ENCODE results near the gene SORBS1. TPM values are rescaled to one million over a fixed set of nuclear protein-coding genes. Genes with fewer than 3 reads are reported as not detected.

SORBS1 gene
- total and polyA plus RNA-seq, 9 of the 15 experiments (the other 6 are each of a cell fraction or from before 2014, with no cell fraction given), result 2.0 to 13.3 (median 6.5) TPM

DNA sequence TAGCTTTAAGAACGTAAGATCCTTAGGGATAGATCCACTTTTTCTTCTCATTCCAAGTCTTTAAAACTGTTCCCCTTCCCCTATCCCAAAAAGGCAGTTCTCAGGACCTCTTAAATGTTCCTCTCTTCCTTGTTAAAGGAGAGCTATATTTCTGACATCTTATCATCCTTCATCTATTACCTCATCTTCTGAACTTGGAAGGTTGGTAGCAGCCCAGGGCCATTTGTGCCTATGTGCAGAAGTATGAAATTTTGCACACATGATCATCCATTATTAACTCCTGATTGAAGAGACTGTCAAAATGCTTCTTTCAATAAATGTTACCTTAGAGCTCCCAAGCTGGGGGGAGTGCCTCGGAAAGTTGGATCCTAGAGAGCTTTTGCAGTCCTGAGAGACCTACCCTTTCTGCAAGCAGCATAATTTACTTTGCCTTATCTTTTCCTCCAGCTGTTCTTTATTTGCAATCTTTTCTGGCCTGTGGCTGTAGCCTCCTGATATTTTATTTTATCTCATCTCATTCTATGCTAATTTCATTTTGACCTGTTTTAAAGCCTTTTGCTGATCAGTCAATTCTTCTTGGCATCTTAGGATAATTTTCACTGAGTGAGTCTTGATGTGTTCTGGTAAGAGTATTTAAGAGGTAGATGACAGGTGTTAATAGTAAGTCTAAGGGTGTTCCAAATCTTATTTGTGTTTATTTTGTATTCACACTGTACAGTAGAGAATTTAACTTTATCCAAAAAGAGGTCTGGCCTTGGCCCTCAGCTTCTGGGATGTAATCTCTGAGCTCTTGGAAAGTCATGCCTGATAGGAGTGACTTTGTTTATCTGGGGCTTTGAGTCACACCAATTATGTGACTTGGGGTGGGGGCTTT lies 135.3 kb downstream of the SORBS1 start (continued):
- TF ChIP-seq, protein P1, sequence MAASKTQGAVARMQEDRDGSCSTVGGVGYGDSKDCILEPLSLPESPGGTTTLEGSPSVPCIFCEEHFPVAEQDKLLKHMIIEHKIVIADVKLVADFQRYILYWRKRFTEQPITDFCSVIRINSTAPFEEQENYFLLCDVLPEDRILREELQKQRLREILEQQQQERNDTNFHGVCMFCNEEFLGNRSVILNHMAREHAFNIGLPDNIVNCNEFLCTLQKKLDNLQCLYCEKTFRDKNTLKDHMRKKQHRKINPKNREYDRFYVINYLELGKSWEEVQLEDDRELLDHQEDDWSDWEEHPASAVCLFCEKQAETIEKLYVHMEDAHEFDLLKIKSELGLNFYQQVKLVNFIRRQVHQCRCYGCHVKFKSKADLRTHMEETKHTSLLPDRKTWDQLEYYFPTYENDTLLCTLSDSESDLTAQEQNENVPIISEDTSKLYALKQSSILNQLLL (CRISPR knock-in tag; IDR thresholded peaks at IDR 0.05; ENCODE audit: borderline replicate concordance), result no peak
- TF ChIP-seq KLF10 (CRISPR knock-in tag; IDR thresholded peaks at IDR 0.05) (no peak), CAMTA2 (CRISPR knock-in tag; conservative IDR thresholded peaks at IDR 0.05) (no peak), CBFA2T2 (conservative IDR thresholded peaks at IDR 0.05) (peak; percentile 86), MCM2 (IDR thresholded peaks at IDR 0.05; ENCODE audit: low read depth) (no peak), FOXJ3 (CRISPR knock-in tag; IDR thresholded peaks at IDR 0.05) (no peak), SOX6 (IDR thresholded peaks at IDR 0.05) (peak; percentile 96), ZNF143 (CRISPR knock-in tag; IDR thresholded peaks at IDR 0.05) (no peak), ZNF23 (CRISPR knock-in tag; IDR thresholded peaks at IDR 0.05) (no peak), PML (IDR thresholded peaks at IDR 0.05; ENCODE audit: low read length) (peak; percentile 82; the same call in 1 of the 2 replicates), HLTF (IDR thresholded peaks at IDR 0.05) (no peak), ZKSCAN3 (CRISPR knock-in tag; IDR thresholded peaks at IDR 0.05) (no peak), PYGO2 (tag; IDR thresholded peaks at IDR 0.05) (no peak), KAT8 (IDR thresholded peaks at IDR 0.05; ENCODE audit: low read depth) (no peak), NR3C1 (CRISPR knock-in tag; IDR thresholded peaks at IDR 0.05) (no peak), KLF16 (IDR thresholded peaks at IDR 0.05) (peak; percentile 77), FOXA1 (IDR thresholded peaks at IDR 0.05; ENCODE audit: borderline replicate concordance) (no peak), ATF7 (IDR thresholded peaks at IDR 0.05) (peak; percentile 84), FOS (IDR thresholded peaks at IDR 0.05; ENCODE audit: extremely low read depth, insufficient read length) (no peak), ZEB2 (IDR thresholded peaks at IDR 0.05) (no peak), MEF2D (tag; conservative IDR thresholded peaks at IDR 0.05; ENCODE audit: low read depth) (no peak)
- TF ChIP-seq, protein P2, sequence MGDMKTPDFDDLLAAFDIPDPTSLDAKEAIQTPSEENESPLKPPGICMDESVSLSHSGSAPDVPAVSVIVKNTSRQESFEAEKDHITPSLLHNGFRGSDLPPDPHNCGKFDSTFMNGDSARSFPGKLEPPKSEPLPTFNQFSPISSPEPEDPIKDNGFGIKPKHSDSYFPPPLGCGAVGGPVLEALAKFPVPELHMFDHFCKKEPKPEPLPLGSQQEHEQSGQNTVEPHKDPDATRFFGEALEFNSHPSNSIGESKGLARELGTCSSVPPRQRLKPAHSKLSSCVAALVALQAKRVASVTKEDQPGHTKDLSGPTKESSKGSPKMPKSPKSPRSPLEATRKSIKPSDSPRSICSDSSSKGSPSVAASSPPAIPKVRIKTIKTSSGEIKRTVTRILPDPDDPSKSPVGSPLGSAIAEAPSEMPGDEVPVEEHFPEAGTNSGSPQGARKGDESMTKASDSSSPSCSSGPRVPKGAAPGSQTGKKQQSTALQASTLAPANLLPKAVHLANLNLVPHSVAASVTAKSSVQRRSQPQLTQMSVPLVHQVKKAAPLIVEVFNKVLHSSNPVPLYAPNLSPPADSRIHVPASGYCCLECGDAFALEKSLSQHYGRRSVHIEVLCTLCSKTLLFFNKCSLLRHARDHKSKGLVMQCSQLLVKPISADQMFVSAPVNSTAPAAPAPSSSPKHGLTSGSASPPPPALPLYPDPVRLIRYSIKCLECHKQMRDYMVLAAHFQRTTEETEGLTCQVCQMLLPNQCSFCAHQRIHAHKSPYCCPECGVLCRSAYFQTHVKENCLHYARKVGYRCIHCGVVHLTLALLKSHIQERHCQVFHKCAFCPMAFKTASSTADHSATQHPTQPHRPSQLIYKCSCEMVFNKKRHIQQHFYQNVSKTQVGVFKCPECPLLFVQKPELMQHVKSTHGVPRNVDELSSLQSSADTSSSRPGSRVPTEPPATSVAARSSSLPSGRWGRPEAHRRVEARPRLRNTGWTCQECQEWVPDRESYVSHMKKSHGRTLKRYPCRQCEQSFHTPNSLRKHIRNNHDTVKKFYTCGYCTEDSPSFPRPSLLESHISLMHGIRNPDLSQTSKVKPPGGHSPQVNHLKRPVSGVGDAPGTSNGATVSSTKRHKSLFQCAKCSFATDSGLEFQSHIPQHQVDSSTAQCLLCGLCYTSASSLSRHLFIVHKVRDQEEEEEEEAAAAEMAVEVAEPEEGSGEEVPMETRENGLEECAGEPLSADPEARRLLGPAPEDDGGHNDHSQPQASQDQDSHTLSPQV (IDR thresholded peaks at IDR 0.05), result no peak
- TF ChIP-seq, protein P3, sequence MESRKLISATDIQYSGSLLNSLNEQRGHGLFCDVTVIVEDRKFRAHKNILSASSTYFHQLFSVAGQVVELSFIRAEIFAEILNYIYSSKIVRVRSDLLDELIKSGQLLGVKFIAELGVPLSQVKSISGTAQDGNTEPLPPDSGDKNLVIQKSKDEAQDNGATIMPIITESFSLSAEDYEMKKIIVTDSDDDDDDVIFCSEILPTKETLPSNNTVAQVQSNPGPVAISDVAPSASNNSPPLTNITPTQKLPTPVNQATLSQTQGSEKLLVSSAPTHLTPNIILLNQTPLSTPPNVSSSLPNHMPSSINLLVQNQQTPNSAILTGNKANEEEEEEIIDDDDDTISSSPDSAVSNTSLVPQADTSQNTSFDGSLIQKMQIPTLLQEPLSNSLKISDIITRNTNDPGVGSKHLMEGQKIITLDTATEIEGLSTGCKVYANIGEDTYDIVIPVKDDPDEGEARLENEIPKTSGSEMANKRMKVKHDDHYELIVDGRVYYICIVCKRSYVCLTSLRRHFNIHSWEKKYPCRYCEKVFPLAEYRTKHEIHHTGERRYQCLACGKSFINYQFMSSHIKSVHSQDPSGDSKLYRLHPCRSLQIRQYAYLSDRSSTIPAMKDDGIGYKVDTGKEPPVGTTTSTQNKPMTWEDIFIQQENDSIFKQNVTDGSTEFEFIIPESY (CRISPR knock-in tag; IDR thresholded peaks at IDR 0.05), result no peak
- TF ChIP-seq, protein P4, sequence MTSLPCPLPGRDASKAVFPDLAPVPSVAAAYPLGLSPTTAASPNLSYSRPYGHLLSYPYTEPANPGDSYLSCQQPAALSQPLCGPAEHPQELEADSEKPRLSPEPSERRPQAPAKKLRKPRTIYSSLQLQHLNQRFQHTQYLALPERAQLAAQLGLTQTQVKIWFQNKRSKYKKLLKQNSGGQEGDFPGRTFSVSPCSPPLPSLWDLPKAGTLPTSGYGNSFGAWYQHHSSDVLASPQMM (CRISPR knock-in tag; IDR thresholded peaks at IDR 0.05), result no peak
